AG09309 (cell line): ENCODE measurements around the gene IGFBP2.

Source experiments
- DNase-seq: peaks from one replicate; pipeline ENCODE4 v3.0.0-alpha.2; 2010; ENCODE audit warnings: low read depth
- H3K4me3 ChIP-seq: 2 replicates; pipeline ENCODE4 v1.5.1; 2011; ENCODE audit warnings: mild to moderate bottlenecking, low read depth, low read length, moderate library complexity; ENCODE audit not compliant: control insufficient read depth
- TF ChIP-seq, protein P1 (sequence below): IDR thresholded peaks from 2 replicates; pipeline ENCODE4 v1.5.1; 2011; ENCODE audit warnings: mild to moderate bottlenecking, low read depth, low read length, inconsistent platforms; ENCODE audit not compliant: insufficient read depth, control insufficient read depth; ENCODE audit errors: missing control alignments

Gene IGFBP2

GRCh38 chr2:216690853-216691741 lies 57.9 kb downstream of the IGFBP2 start:
- TF ChIP-seq, protein P1, sequence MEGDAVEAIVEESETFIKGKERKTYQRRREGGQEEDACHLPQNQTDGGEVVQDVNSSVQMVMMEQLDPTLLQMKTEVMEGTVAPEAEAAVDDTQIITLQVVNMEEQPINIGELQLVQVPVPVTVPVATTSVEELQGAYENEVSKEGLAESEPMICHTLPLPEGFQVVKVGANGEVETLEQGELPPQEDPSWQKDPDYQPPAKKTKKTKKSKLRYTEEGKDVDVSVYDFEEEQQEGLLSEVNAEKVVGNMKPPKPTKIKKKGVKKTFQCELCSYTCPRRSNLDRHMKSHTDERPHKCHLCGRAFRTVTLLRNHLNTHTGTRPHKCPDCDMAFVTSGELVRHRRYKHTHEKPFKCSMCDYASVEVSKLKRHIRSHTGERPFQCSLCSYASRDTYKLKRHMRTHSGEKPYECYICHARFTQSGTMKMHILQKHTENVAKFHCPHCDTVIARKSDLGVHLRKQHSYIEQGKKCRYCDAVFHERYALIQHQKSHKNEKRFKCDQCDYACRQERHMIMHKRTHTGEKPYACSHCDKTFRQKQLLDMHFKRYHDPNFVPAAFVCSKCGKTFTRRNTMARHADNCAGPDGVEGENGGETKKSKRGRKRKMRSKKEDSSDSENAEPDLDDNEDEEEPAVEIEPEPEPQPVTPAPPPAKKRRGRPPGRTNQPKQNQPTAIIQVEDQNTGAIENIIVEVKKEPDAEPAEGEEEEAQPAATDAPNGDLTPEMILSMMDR: no peak
- peak overlapping the region; percentile 32 for H3K4me3 ChIP-seq

DNA sequence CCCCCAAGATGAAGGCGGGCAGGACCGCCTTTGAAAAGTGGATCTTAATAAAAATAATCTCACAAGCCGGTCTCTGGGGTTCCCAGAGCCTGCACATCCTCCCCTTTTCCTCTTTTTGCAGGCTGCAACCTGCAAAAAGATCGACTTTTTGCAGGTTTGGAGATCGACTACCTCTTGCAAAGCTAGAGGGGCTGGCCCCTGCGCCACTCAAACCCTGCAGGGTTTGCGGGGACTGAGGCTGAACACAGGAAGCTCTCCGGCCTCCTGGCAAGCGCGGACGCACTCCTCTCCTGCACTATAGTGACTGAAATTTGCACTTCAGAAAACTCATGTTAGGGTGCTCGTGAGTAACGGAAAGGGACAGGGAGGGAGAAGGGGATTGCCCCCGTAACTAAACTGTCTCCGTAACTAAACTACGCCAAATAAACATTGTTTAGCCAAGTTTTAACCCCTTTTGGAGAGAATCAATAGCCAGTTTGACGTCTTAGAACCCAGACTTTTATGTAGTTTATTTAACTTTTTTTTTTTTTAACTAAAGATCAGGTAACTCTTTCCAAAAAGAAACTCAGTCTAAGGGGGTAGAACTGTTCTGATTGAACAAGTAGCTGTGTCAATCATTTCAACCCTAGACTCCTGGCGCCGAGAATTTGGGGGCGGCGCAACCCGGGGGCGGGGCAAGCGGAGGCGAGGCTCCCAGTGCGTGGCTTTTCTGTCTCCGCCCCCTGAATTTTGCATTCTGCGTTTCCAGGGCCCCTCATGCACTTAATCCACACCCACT lies 59.6 kb downstream of the IGFBP2 start:
- H3K4me3 ChIP-seq: peak overlapping the region; percentile 39
- TF ChIP-seq, protein P1: no peak
- DNase-seq: no peak

More at GRCh38 chr2:216690853-216691741, 57.9 kb downstream of the IGFBP2 start:
- DNase-seq: peak; percentile 78

GRCh38 chr2:216693414-216694080 lies 60.3 kb downstream of the IGFBP2 start:
- TF ChIP-seq, protein P1: no peak
- H3K4me3 ChIP-seq: peak overlapping the region; percentile 49
- DNase-seq: no peak

DNA sequence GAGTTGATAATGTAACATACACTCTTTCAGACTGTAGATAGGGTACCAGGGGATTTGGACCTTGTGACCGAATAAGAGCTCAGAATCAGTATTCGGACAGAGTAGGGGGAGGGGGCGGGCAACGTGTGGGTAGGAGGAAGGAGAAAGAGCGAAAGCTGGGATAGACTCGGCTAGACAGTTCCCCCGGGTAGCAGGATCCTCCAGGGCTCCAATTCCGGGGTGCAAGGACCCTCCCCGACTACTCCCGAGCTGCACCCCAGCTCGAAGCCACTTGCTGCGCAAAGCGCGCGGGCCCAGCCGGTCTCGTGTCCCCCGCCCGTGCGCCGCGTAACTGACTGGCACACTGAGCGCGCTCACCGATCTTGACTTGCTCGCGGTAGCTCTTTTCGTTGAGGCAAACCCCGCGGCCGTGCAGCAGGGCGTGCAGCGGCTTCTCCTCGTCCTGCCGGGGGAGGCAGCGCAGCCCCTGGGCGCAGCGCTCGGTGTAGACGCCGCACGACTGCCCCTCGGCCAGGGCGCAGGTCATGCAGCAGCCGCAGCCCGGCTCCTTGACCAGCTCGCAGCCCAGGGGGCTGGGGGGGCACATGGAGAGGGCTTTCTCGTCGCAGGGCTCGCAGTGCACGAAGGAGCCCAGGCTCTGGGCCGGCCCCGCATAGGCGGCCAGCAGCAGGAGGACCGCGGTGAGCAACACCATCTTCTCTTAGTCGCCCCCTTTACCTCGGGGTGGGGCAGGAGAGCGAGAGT lies 61.0 kb downstream of the IGFBP2 start:
- DNase-seq: no peak
- peak overlapping the region; percentile 49 for H3K4me3 ChIP-seq
- TF ChIP-seq, protein P1: no peak

- TF ChIP-seq, protein P1: no peak
- H3K4me3 ChIP-seq: peak overlapping the region; percentile 28
- DNase-seq: no peak
Observed at GRCh38 chr2:216694826-216695217, 61.6 kb downstream of the IGFBP2 start.
